DOHH2 (cell line): Measurements from ENCODE around the gene PIK3R3.

Source experiments
- CTCF ChIP-seq: fragments of 200-600 bp; sonication (generic); IDR thresholded peaks from one replicate; pipeline ENCODE4 v1.5.1; 2014; ENCODE audit warnings: antibody characterized with exemption, mild to moderate bottlenecking, low read depth, low read length; ENCODE audit not compliant: poor library complexity, severe bottlenecking
- EZH2phosphoT487 ChIP-seq: fragments of 200-600 bp; sonication (generic); IDR thresholded peaks from 2 replicates; pipeline ENCODE4 v1.6.1; 2017; ENCODE audit warnings: borderline replicate concordance, mild to moderate bottlenecking, antibody characterized with exemption, low read length, moderate library complexity, mixed read lengths

GRCh38 chr1:46076343-46076742 lies 56.1 kb downstream of the PIK3R3 start:
- TF ChIP-seq CTCF, result no peak
- no peak for TF ChIP-seq EZH2phosphoT487
